ENCODE data around the gene PSAPL1.

Gene PSAPL1

GRCh38 chr4:7415927-7416686 lies 18.6 kb downstream of the PSAPL1 start:
- Histone ChIP-seq H3K4me3 (ENCODE audit: low read length) (no peak overlapping the region), H3K27me3 (replicated peaks; ENCODE audit: control insufficient read depth, insufficient read depth, low read length) (peaks cover 26% of the 10 kb centered on the region), H3K4me1 (ENCODE audit: control insufficient read depth, insufficient read depth, low read length) (no peaks in the 10 kb centered on the region), H3K36me3 (ENCODE audit: control insufficient read depth, insufficient read depth, low read length, severe bottlenecking) (no peaks in the 10 kb centered on the region), H3K9ac (ENCODE audit: low read length) (no peak overlapping the region), H3K9me3 (ENCODE audit: control insufficient read depth, low read length) (peaks cover 7% of the 10 kb centered on the region)
- DNase-seq (ENCODE audit: low read depth): no peak

GRCh38 chr4:7414736-7415510 lies 19.8 kb downstream of the PSAPL1 start:
- no peak for DNase-seq (ENCODE audit: low read depth)
- Histone ChIP-seq H3K36me3 (ENCODE audit: control insufficient read depth, insufficient read depth, low read length, severe bottlenecking) (no peaks in the 10 kb centered on the region), H3K4me3 (ENCODE audit: low read length) (no peak overlapping the region), H3K27me3 (replicated peaks; ENCODE audit: control insufficient read depth, insufficient read depth, low read length) (peaks cover 22% of the 10 kb centered on the region), H3K9me3 (ENCODE audit: control insufficient read depth, low read length) (peaks cover 7% of the 10 kb centered on the region), H3K4me1 (ENCODE audit: control insufficient read depth, insufficient read depth, low read length) (no peaks in the 10 kb centered on the region), H3K9ac (ENCODE audit: low read length) (no peak overlapping the region)

- Histone ChIP-seq H3K9me3 (ENCODE audit: control insufficient read depth, low read length) (peaks cover 12% of the 10 kb centered on the region), H3K27me3 (replicated peaks; ENCODE audit: control insufficient read depth, insufficient read depth, low read length) (peaks cover 19% of the 10 kb centered on the region), H3K36me3 (ENCODE audit: control insufficient read depth, insufficient read depth, low read length, severe bottlenecking) (no peaks in the 10 kb centered on the region), H3K4me1 (ENCODE audit: control insufficient read depth, insufficient read depth, low read length) (no peaks in the 10 kb centered on the region), H3K4me3 (ENCODE audit: low read length) (no peak overlapping the region), H3K9ac (ENCODE audit: low read length) (no peak overlapping the region)
- DNase-seq (ENCODE audit: low read depth): no peak
Measured at GRCh38 chr4:7414046-7414445, 20.7 kb downstream of the PSAPL1 start.

GRCh38 chr4:7412554-7412912 lies 22.2 kb downstream of the PSAPL1 start:
- Histone ChIP-seq H3K9ac (ENCODE audit: low read length) (no peak overlapping the region), H3K9me3 (ENCODE audit: control insufficient read depth, low read length) (peaks cover 19% of the 10 kb centered on the region), H3K27me3 (replicated peaks; ENCODE audit: control insufficient read depth, insufficient read depth, low read length) (peaks cover 19% of the 10 kb centered on the region), H3K4me3 (ENCODE audit: low read length) (no peak overlapping the region), H3K36me3 (ENCODE audit: control insufficient read depth, insufficient read depth, low read length, severe bottlenecking) (no peaks in the 10 kb centered on the region), H3K4me1 (ENCODE audit: control insufficient read depth, insufficient read depth, low read length) (no peaks in the 10 kb centered on the region)
- no peak for DNase-seq (ENCODE audit: low read depth)

GRCh38 chr4:7411896-7412553 lies 22.7 kb downstream of the PSAPL1 start:
- no peak for DNase-seq (ENCODE audit: low read depth)

GRCh38 chr4:7411491-7411890 lies 23.2 kb downstream of the PSAPL1 start:
- no peaks in the 10 kb centered on the region for H3K36me3 ChIP-seq (ENCODE audit: control insufficient read depth, insufficient read depth, low read length, severe bottlenecking)
- H3K9ac ChIP-seq (ENCODE audit: low read length): no peak overlapping the region
- H3K9me3 ChIP-seq (ENCODE audit: control insufficient read depth, low read length): peaks cover 22% of the 10 kb centered on the region
- H3K4me3 ChIP-seq (ENCODE audit: low read length): no peak overlapping the region
- H3K4me1 ChIP-seq (ENCODE audit: control insufficient read depth, insufficient read depth, low read length): no peaks in the 10 kb centered on the region
- peaks cover 19% of the 10 kb centered on the region for H3K27me3 ChIP-seq (replicated peaks; ENCODE audit: control insufficient read depth, insufficient read depth, low read length)
- no peak for DNase-seq (ENCODE audit: low read depth)

More at GRCh38 chr4:7411896-7412553, 22.7 kb downstream of the PSAPL1 start:
- no peaks in the 10 kb centered on the region for H3K36me3 ChIP-seq (ENCODE audit: control insufficient read depth, insufficient read depth, low read length, severe bottlenecking)
- H3K4me1 ChIP-seq (ENCODE audit: control insufficient read depth, insufficient read depth, low read length): no peaks in the 10 kb centered on the region
- H3K4me3 ChIP-seq (ENCODE audit: low read length): no peak overlapping the region
- H3K9me3 ChIP-seq (ENCODE audit: control insufficient read depth, low read length): peaks cover 19% of the 10 kb centered on the region
- peaks cover 19% of the 10 kb centered on the region for H3K27me3 ChIP-seq (replicated peaks; ENCODE audit: control insufficient read depth, insufficient read depth, low read length)
- H3K9ac ChIP-seq (ENCODE audit: low read length): no peak overlapping the region

GRCh38 chr4:7410446-7410845 lies 24.3 kb downstream of the PSAPL1 start:
- Histone ChIP-seq H3K9ac (ENCODE audit: low read length) (no peak overlapping the region), H3K27me3 (replicated peaks; ENCODE audit: control insufficient read depth, insufficient read depth, low read length) (peaks cover 19% of the 10 kb centered on the region), H3K4me3 (ENCODE audit: low read length) (no peak overlapping the region), H3K36me3 (ENCODE audit: control insufficient read depth, insufficient read depth, low read length, severe bottlenecking) (no peaks in the 10 kb centered on the region), H3K9me3 (ENCODE audit: control insufficient read depth, low read length) (peaks cover 22% of the 10 kb centered on the region), H3K4me1 (ENCODE audit: control insufficient read depth, insufficient read depth, low read length) (no peaks in the 10 kb centered on the region)
- DNase-seq (ENCODE audit: low read depth): no peak

- Histone ChIP-seq H3K4me3 (ENCODE audit: low read length) (no peak overlapping the region), H3K4me1 (ENCODE audit: control insufficient read depth, insufficient read depth, low read length) (no peaks in the 10 kb centered on the region), H3K27me3 (replicated peaks; ENCODE audit: control insufficient read depth, insufficient read depth, low read length) (peaks cover 19% of the 10 kb centered on the region), H3K9ac (ENCODE audit: low read length) (no peak overlapping the region), H3K9me3 (ENCODE audit: control insufficient read depth, low read length) (peaks cover 29% of the 10 kb centered on the region), H3K36me3 (ENCODE audit: control insufficient read depth, insufficient read depth, low read length, severe bottlenecking) (no peaks in the 10 kb centered on the region)
- no peak for DNase-seq (ENCODE audit: low read depth)
Measured at GRCh38 chr4:7408166-7408565, 26.6 kb downstream of the PSAPL1 start.

- no peak overlapping the region for H3K9ac ChIP-seq (ENCODE audit: low read length)
- no peaks in the 10 kb centered on the region for H3K36me3 ChIP-seq (ENCODE audit: control insufficient read depth, insufficient read depth, low read length, severe bottlenecking)
- no peaks in the 10 kb centered on the region for H3K4me1 ChIP-seq (ENCODE audit: control insufficient read depth, insufficient read depth, low read length)
- no peak overlapping the region for H3K4me3 ChIP-seq (ENCODE audit: low read length)
- peaks cover 14% of the 10 kb centered on the region for H3K9me3 ChIP-seq (ENCODE audit: control insufficient read depth, low read length)
- H3K27me3 ChIP-seq (replicated peaks; ENCODE audit: control insufficient read depth, insufficient read depth, low read length): peaks cover 26% of the 10 kb centered on the region
- no peak for DNase-seq (ENCODE audit: low read depth)
Measured at GRCh38 chr4:7403001-7403400, 31.7 kb downstream of the PSAPL1 start.

GRCh38 chr4:7402526-7402925 lies 32.2 kb downstream of the PSAPL1 start:
- H3K27me3 ChIP-seq (replicated peaks; ENCODE audit: control insufficient read depth, insufficient read depth, low read length): peaks cover 30% of the 10 kb centered on the region
- DNase-seq (ENCODE audit: low read depth): no peak
- no peaks in the 10 kb centered on the region for H3K36me3 ChIP-seq (ENCODE audit: control insufficient read depth, insufficient read depth, low read length, severe bottlenecking)
- no peaks in the 10 kb centered on the region for H3K4me1 ChIP-seq (ENCODE audit: control insufficient read depth, insufficient read depth, low read length)
- H3K9me3 ChIP-seq (ENCODE audit: control insufficient read depth, low read length): peaks cover 10% of the 10 kb centered on the region
- H3K9ac ChIP-seq (ENCODE audit: low read length): no peak overlapping the region
- no peak overlapping the region for H3K4me3 ChIP-seq (ENCODE audit: low read length)

- no peaks in the 10 kb centered on the region for H3K4me1 ChIP-seq (ENCODE audit: control insufficient read depth, insufficient read depth, low read length)
- peaks cover 7% of the 10 kb centered on the region for H3K9me3 ChIP-seq (ENCODE audit: control insufficient read depth, low read length)
- no peak for DNase-seq (ENCODE audit: low read depth)
Measured at GRCh38 chr4:7400671-7401298, 33.9 kb downstream of the PSAPL1 start.

More at GRCh38 chr4:7400671-7401298, 33.9 kb downstream of the PSAPL1 start:
- H3K36me3 ChIP-seq (ENCODE audit: control insufficient read depth, insufficient read depth, low read length, severe bottlenecking): no peaks in the 10 kb centered on the region
- no peak overlapping the region for H3K4me3 ChIP-seq (ENCODE audit: low read length)
- H3K27me3 ChIP-seq (replicated peaks; ENCODE audit: control insufficient read depth, insufficient read depth, low read length): peaks cover 46% of the 10 kb centered on the region
- H3K9ac ChIP-seq (ENCODE audit: low read length): no peak overlapping the region
